Measurements from ENCODE around the gene DDX47. TPM values are rescaled to one million over a fixed set of nuclear protein-coding genes. Genes with fewer than 3 reads are reported as not detected.

Gene DDX47
- total and polyA plus RNA-seq, 7 experiments from 2014 or later, result 70.7 to 154 (median 75.5) TPM

- Mint-ChIP-seq H3K36me3 (peaks cover 0 to 22% (median 0%) of the 10 kb centered on the region in 5 donors), H3K9me3 (peaks cover 0 to under 1% (median 0%) of the 10 kb centered on the region in 11 donors), H3K27ac (peak overlapping the region in 1 of 9 donors; percentile 28), H3K27me3 (no peaks in the 10 kb centered on the region), H3K4me1 (peaks cover 0 to 5% (median 0%) of the 10 kb centered on the region in 7 donors), H3K4me3 (no peak overlapping the region)
- Histone ChIP-seq H3K27ac (ENCODE audit: low read depth, low read length) (no peak overlapping the region), H3K4me1 (ENCODE audit: control insufficient read depth in 2 of 2, insufficient read depth in 2 of 2, low read length in 2 of 2) (no peaks in the 10 kb centered on the region), H3K4me3 (ENCODE audit: low read length) (no peak overlapping the region), H3K27me3 (ENCODE audit: control insufficient read depth in 2 of 2, insufficient read depth in 2 of 2, low read length in 2 of 2) (no peaks in the 10 kb centered on the region), H3K9me3 (ENCODE audit: control insufficient read depth in 2 of 3, low read length in 3 of 3) (no peaks in the 10 kb centered on the region), H3K36me3 (ENCODE audit: control insufficient read depth in 2 of 3, insufficient read depth in 3 of 3, low read length in 3 of 3) (no peaks in the 10 kb centered on the region)
- POLR2A ChIA-PET, result interaction anchor here (0.6 to 1.0 kb wide), 2 partner anchors 10 to 408 kb away, joined by 4 to 6 read pairs; no protein-coding TSS in a partner anchor
- CTCF ChIA-PET, result interaction anchor here (1.3 kb wide), 1 partner anchor 42 kb away, joined by 3 read pairs; no protein-coding TSS in a partner anchor
- ATAC-seq (no peak), DNase-seq (no peak)
- intact Hi-C loops (cut with micrococcal nuclease), result no loop called here
These were observed 34.1 kb upstream of the DDX47 start for GRCh38 chr12:12779007-12779406.

GRCh38 chr12:12779529-12779928, 33.6 kb upstream of the DDX47 start:
- H3K4me1 ChIP-seq (ENCODE audit: control insufficient read depth in 2 of 2, insufficient read depth in 2 of 2, low read length in 2 of 2), result no peaks in the 10 kb centered on the region
- DNase-seq (no peak), ATAC-seq (no peak)
- no peaks in the 10 kb centered on the region for H3K9me3 Mint-ChIP-seq
- H3K9me3 ChIP-seq (ENCODE audit: control insufficient read depth in 2 of 3, low read length in 3 of 3), result no peaks in the 10 kb centered on the region
- H3K36me3 Mint-ChIP-seq, result peaks cover 0 to 21% (median 0%) of the 10 kb centered on the region in 5 donors
- no peak overlapping the region for H3K27ac Mint-ChIP-seq
- ChIA-PET POLR2A (interaction anchor here (1.0 kb wide), 1 partner anchor 10 kb away, joined by 4 read pairs; no protein-coding TSS in a partner anchor), CTCF (interaction anchor here (0.6 to 1.3 kb wide), 3 partner anchors 11 to 724 kb away, joined by 3 to 4 read pairs (median 3); no protein-coding TSS in a partner anchor)
- no peaks in the 10 kb centered on the region for H3K27me3 ChIP-seq (ENCODE audit: control insufficient read depth in 2 of 2, insufficient read depth in 2 of 2, low read length in 2 of 2)
- intact Hi-C loops (cut with micrococcal nuclease), result no loop called here
- no peaks in the 10 kb centered on the region for H3K27me3 Mint-ChIP-seq
- no peak overlapping the region for H3K4me3 Mint-ChIP-seq
- peaks cover 0 to 5% (median 0%) of the 10 kb centered on the region in 7 donors for H3K4me1 Mint-ChIP-seq
- H3K4me3 ChIP-seq (ENCODE audit: low read length), result no peak overlapping the region
- H3K36me3 ChIP-seq (ENCODE audit: control insufficient read depth in 2 of 3, insufficient read depth in 3 of 3, low read length in 3 of 3), result no peaks in the 10 kb centered on the region
- H3K27ac ChIP-seq (ENCODE audit: low read depth, low read length), result no peak overlapping the region

- Histone ChIP-seq H3K36me3 (ENCODE audit: control insufficient read depth in 2 of 3, insufficient read depth in 3 of 3, low read length in 3 of 3) (no peaks in the 10 kb centered on the region), H3K4me1 (ENCODE audit: control insufficient read depth in 2 of 2, insufficient read depth in 2 of 2, low read length in 2 of 2) (peaks cover 6 to 9% of the 10 kb centered on the region in 2 donors), H3K27ac (ENCODE audit: low read depth, low read length) (no peak overlapping the region), H3K27me3 (ENCODE audit: control insufficient read depth in 2 of 2, insufficient read depth in 2 of 2, low read length in 2 of 2) (no peaks in the 10 kb centered on the region), H3K4me3 (ENCODE audit: low read length) (no peak overlapping the region), H3K9me3 (ENCODE audit: control insufficient read depth in 2 of 3, low read length in 3 of 3) (no peaks in the 10 kb centered on the region)
- H3K4me1 Mint-ChIP-seq, result peaks cover 5 to 33% (median 17%) of the 10 kb centered on the region in 7 donors
- ChIA-PET CTCF (no interaction called here), POLR2A (interaction anchor here (0.5 to 1.4 kb wide), 3 partner anchors 21 to 105 kb away, joined by 3 read pairs; no protein-coding TSS in a partner anchor)
- peak overlapping the region in 1 of 10 donors; percentile 53 for H3K4me3 Mint-ChIP-seq
- no peaks in the 10 kb centered on the region for H3K9me3 Mint-ChIP-seq
- no peaks in the 10 kb centered on the region for H3K27me3 Mint-ChIP-seq
- H3K36me3 Mint-ChIP-seq, result peaks cover 0 to 8% (median 0%) of the 10 kb centered on the region in 5 donors
- peak overlapping the region in 1 of 9 donors; percentile 41 for H3K27ac Mint-ChIP-seq
- no peak for DNase-seq
- intact Hi-C loops (cut with micrococcal nuclease), result no loop called here
- no peak for ATAC-seq
These were observed 29.0 kb upstream of the DDX47 start for GRCh38 chr12:12784116-12784515.

- H3K27ac ChIP-seq (ENCODE audit: low read depth, low read length), result peak within 1 kb of the TSS; percentile 78
- H3K27me3 ChIP-seq (ENCODE audit: control insufficient read depth in 2 of 2, insufficient read depth in 2 of 2, low read length in 2 of 2), result no peaks in the 10 kb centered on the region
- ChIA-PET CTCF (interaction anchor here (0.6 to 5.5 kb wide), 2 partner anchors 26 to 80 kb away, joined by 4 to 84 read pairs; partner anchors contain the start of gene DDX47), POLR2A (interaction anchor here (1.2 to 1.4 kb wide), 3 partner anchors 20 to 30 kb away, joined by 3 to 5 read pairs (median 3); no protein-coding TSS in a partner anchor)
- no peaks in the 10 kb centered on the region for H3K9me3 ChIP-seq (ENCODE audit: control insufficient read depth in 2 of 3, low read length in 3 of 3)
- Mint-ChIP-seq H3K27me3 (no peaks in the 10 kb centered on the region), H3K4me3 (peak within 1 kb of the TSS; percentile 76 to 87 (median 81)), H3K4me1 (peaks cover 6 to 35% (median 17%) of the 10 kb centered on the region in 7 donors), H3K9me3 (no peaks in the 10 kb centered on the region), H3K36me3 (peaks cover 0 to 3% (median 0%) of the 10 kb centered on the region in 5 donors), H3K27ac (peak within 1 kb of the TSS; percentile 24 to 85 (median 59))
- ATAC-seq, result no peak
- peaks cover 6 to 9% of the 10 kb centered on the region in 2 donors for H3K4me1 ChIP-seq (ENCODE audit: control insufficient read depth in 2 of 2, insufficient read depth in 2 of 2, low read length in 2 of 2)
- no peaks in the 10 kb centered on the region for H3K36me3 ChIP-seq (ENCODE audit: control insufficient read depth in 2 of 3, insufficient read depth in 3 of 3, low read length in 3 of 3)
- intact Hi-C loops (cut with micrococcal nuclease), result loop anchor here (5.0 kb wide), 3 partner anchors 223 to 408 kb away; partner anchors contain the start of genes DUSP16 (in 1 of the 2) and GSG1 (in 1 of the 2)
- no peak for DNase-seq
- H3K4me3 ChIP-seq (ENCODE audit: low read length), result peak within 1 kb of the TSS; percentile 86
These were observed 28.0 kb upstream of the DDX47 start, which contains the start of gene APOLD1 for GRCh38 chr12:12784911-12785814. APOLD1 (plus strand) TSS chr12:12785659; CDS start chr12:12785692, 33 bp downstream.

- peak overlapping the region; percentile 86 for H3K4me3 ChIP-seq (ENCODE audit: low read length)
- CTCF ChIA-PET, result interaction anchor here (0.6 to 5.5 kb wide), 6 partner anchors 19 to 105 kb away, joined by 3 to 84 read pairs (median 6); partner anchors contain the start of genes DDX47 and GPRC5A
- H3K9me3 ChIP-seq (ENCODE audit: control insufficient read depth in 2 of 3, low read length in 3 of 3), result no peaks in the 10 kb centered on the region
- no peaks in the 10 kb centered on the region for H3K27me3 Mint-ChIP-seq
- peaks cover 0 to 3% (median 0%) of the 10 kb centered on the region in 5 donors for H3K36me3 Mint-ChIP-seq
- peak overlapping the region; percentile 76 to 87 (median 81) for H3K4me3 Mint-ChIP-seq
- H3K4me1 Mint-ChIP-seq, result peaks cover 6 to 35% (median 17%) of the 10 kb centered on the region in 7 donors
- peak in 1 of 9 donors; percentile 5 for DNase-seq
- peak overlapping the region; percentile 78 for H3K27ac ChIP-seq (ENCODE audit: low read depth, low read length)
- H3K4me1 ChIP-seq (ENCODE audit: control insufficient read depth in 2 of 2, insufficient read depth in 2 of 2, low read length in 2 of 2), result peaks cover 6 to 9% of the 10 kb centered on the region in 2 donors
- H3K36me3 ChIP-seq (ENCODE audit: control insufficient read depth in 2 of 3, insufficient read depth in 3 of 3, low read length in 3 of 3), result no peaks in the 10 kb centered on the region
- intact Hi-C loops (cut with micrococcal nuclease), result loop anchor here (1.0 to 5.0 kb wide), 5 partner anchors 62 to 410 kb away; partner anchors contain the start of genes DUSP16 (in 1 of the 2) and GSG1 (in 1 of the 2)
- H3K27me3 ChIP-seq (ENCODE audit: control insufficient read depth in 2 of 2, insufficient read depth in 2 of 2, low read length in 2 of 2), result no peaks in the 10 kb centered on the region
- peak; percentile 8 for ATAC-seq
- peak overlapping the region; percentile 24 to 85 (median 59) for H3K27ac Mint-ChIP-seq
- H3K9me3 Mint-ChIP-seq, result no peaks in the 10 kb centered on the region
- POLR2A ChIA-PET, result interaction anchor here (1.2 to 5.1 kb wide), 9 partner anchors 17 to 316 kb away, joined by 3 to 99 read pairs (median 10); partner anchors contain the start of genes CDKN1B, DDX47 and GPRC5A
These were observed 26.8 kb upstream of the DDX47 start for GRCh38 chr12:12786351-12786705.

Data from naive thymus-derived CD4-positive, alpha-beta T cell (primary cell).